Smooth muscle cell of the coronary artery (primary cell): Measurements from ENCODE around the gene SIK1. TPM values are rescaled to one million over a fixed set of nuclear protein-coding genes. Genes with fewer than 3 reads are reported as not detected.

Experiments
- total RNA-seq: library from RNA; depleted of rRNA; stranded (reverse); fragments of >200 nt; gene quantifications from 2 replicates; pipeline ENCODE4 v1.2.3, GENCODE V29; 2014; ENCODE audit warnings: low replicate concordance

The SIK1 gene
- 0.12 and 1.3 TPM in 2 replicates for total RNA-seq

DNA sequence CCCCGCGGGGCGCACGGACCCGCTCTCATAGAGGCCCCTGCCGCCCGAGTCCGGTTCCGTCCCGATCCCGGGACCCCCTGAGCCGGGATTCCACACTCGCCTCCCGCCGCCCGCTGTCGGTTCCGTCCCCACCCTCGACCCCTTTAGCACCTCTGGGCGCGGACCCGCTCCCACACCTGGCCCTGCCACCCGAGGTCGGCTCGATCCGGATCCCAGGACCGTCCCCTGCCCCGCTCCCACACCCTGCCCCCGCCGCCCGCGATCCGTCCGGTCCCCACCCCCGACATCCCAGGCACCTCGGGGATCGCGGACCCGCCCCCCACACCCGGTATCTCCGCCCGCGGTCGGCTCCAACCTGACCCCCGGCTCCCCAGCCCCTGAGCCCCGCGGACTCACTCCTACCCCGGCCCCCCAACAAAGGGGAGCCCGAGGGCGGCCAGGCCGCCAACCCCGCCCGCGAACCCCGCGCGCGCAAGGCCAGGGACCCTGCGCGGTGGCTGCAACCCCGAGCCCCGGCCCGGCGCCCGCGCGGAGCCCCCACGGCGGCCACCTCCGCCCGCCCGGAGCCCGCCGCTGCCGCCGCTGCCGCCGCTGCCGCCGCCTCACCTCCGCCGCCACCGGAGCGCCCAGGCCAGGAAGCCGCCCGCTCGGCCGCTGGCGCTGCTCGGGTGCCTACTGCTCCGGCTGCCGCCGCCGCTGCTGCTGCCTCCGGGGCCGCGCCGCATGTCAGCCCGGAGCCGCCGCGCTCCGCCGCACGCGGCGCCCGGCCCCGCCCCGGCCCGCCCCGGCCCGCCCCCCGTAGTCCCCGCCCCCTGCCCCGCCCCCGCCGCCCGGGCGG is at the start of gene SIK1:
Gene SIK1 (minus strand): TSS at position 728 of the 838 bp plus-strand sequence. CDS start 953 bp downstream, outside the sequence.

Other genes starting within 250 kb of the SIK1 start
- gene HSF2BP, start 232.4 kb upstream of the SIK1 start, total RNA-seq: 2.0 TPM in 1 of 2 replicates, not detected in the other
- gene RRP1B, start 232.4 kb upstream of the SIK1 start, total RNA-seq: 6.2 and 17.9 TPM in 2 replicates